Neural crest cell (in vitro differentiated cells): ENCODE data around the gene ADRM1. TPM values are rescaled to one million over a fixed set of nuclear protein-coding genes. Genes with fewer than 3 reads are reported as not detected.

Experiments
- DNase-seq: peaks from one replicate; pipeline ENCODE4 v3.0.0; 2021; ENCODE audit warnings: low read depth, mixed read lengths, low spot score
- H3K27ac Mint-ChIP-seq: one replicate; pipeline ENCODE4 v1.8.0; 2021; ENCODE audit warnings: mild to moderate bottlenecking, mixed read lengths; ENCODE audit not compliant: unreplicated experiment
- H3K27me3 Mint-ChIP-seq: 2 replicates; pipeline ENCODE4 v1.8.0; 2021; ENCODE audit warnings: low read depth, mild to moderate bottlenecking, mixed read lengths
- H3K36me3 Mint-ChIP-seq: 2 replicates; pipeline ENCODE4 v1.8.0; 2021; ENCODE audit warnings: low read depth, mild to moderate bottlenecking, mixed read lengths
- H3K4me1 Mint-ChIP-seq: 2 replicates; pipeline ENCODE4 v1.8.0; 2021; ENCODE audit warnings: mixed read lengths
- H3K4me3 Mint-ChIP-seq: one replicate; pipeline ENCODE4 v1.8.0; 2021; ENCODE audit warnings: mild to moderate bottlenecking, mixed read lengths
- H3K9me3 Mint-ChIP-seq: 2 replicates; pipeline ENCODE4 v1.8.0; 2021; ENCODE audit warnings: mixed read lengths
- total RNA-seq: library from RNA; stranded (reverse); gene quantifications from 2 replicates; pipeline ENCODE4 v1.2.1, GENCODE V29; 2021
- TF ChIP-seq, protein P1 (sequence below): fragments of 200-600 bp; sonication (generic); conservative IDR thresholded peaks from 2 replicates; pipeline ENCODE4 v1.5.0; 2021; ENCODE audit warnings: antibody characterized with exemption, mild to moderate bottlenecking

ADRM1 gene
- total RNA-seq, 1 donor from 2014 or later, result 98.8 TPM

- Mint-ChIP-seq H3K4me1 (no peaks in the 10 kb centered on the region), H3K4me3 (no peak overlapping the region), H3K27ac (no peak overlapping the region), H3K36me3 (no peaks in the 10 kb centered on the region), H3K27me3 (no peaks in the 10 kb centered on the region), H3K9me3 (no peaks in the 10 kb centered on the region)
- no peak for DNase-seq
- TF ChIP-seq, protein P1, sequence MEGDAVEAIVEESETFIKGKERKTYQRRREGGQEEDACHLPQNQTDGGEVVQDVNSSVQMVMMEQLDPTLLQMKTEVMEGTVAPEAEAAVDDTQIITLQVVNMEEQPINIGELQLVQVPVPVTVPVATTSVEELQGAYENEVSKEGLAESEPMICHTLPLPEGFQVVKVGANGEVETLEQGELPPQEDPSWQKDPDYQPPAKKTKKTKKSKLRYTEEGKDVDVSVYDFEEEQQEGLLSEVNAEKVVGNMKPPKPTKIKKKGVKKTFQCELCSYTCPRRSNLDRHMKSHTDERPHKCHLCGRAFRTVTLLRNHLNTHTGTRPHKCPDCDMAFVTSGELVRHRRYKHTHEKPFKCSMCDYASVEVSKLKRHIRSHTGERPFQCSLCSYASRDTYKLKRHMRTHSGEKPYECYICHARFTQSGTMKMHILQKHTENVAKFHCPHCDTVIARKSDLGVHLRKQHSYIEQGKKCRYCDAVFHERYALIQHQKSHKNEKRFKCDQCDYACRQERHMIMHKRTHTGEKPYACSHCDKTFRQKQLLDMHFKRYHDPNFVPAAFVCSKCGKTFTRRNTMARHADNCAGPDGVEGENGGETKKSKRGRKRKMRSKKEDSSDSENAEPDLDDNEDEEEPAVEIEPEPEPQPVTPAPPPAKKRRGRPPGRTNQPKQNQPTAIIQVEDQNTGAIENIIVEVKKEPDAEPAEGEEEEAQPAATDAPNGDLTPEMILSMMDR, result no peak
Observed at GRCh38 chr20:62316331-62317166, 13.8 kb downstream of the ADRM1 start.

DNA sequence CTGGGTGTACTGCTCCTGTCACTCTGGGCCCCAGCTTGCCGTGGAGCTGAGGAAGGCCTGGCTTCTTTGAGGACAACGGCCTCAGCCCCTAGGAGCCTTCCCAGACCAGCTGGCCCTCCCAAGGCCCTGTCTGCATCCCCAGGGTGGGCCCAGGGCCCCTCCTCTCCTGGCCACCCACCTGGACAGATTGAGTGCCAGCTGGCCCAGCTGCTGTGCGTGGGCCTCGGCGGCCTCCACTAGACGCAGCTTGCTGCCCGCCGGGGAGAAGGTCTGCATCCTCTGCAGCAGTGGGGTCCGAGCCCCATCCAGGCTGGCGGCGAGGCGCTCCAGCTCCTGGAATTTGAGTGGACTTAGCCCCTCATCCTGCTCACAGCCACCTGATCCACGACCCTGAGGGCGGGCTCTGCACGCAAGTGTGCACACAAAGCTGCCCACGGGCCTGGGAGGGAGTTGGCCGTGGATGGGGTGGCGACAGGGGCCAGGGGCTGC, 14.4 kb downstream of the ADRM1 start:
- Mint-ChIP-seq H3K4me3 (no peak overlapping the region), H3K36me3 (no peaks in the 10 kb centered on the region), H3K9me3 (no peaks in the 10 kb centered on the region), H3K4me1 (no peaks in the 10 kb centered on the region), H3K27me3 (no peaks in the 10 kb centered on the region), H3K27ac (no peak overlapping the region)
- TF ChIP-seq, protein P1, result no peak
- no peak for DNase-seq

- H3K27ac Mint-ChIP-seq, result no peak overlapping the region
- no peak for DNase-seq
- no peaks in the 10 kb centered on the region for H3K9me3 Mint-ChIP-seq
- no peaks in the 10 kb centered on the region for H3K27me3 Mint-ChIP-seq
- TF ChIP-seq, protein P1, result no peak
- no peak overlapping the region for H3K4me3 Mint-ChIP-seq
- no peaks in the 10 kb centered on the region for H3K4me1 Mint-ChIP-seq
- no peaks in the 10 kb centered on the region for H3K36me3 Mint-ChIP-seq
Observed at GRCh38 chr20:62318400-62319345, 15.9 kb downstream of the ADRM1 start.

DNA sequence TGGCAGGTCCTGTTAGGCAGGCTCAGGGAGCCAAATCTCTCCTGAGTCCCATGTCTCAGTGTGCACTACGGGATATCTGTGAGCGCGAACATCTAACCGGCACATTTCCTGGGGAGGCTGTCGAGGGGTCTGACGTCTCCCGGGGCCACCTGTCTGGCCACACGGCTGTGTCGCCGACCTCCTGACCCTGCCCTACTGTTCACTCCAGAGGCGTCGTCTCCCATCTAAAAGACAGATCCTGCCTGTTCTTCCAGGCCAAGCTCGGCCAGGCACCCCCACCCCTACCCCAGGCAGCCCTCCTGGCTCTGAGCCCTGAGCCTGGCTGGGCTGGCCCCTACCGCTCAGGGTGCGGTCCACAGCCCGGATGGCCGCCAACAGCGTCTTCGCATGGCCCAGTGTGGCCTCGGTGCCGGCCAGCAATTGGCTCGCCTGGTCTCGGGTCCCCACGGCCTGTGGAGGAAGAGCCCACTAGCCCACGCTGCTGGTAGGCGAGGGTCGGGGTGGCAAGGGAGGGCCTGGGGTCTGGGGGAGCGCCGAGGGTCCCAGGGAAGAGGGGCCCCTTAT, 16.6 kb downstream of the ADRM1 start:
- H3K4me1 Mint-ChIP-seq, result no peaks in the 10 kb centered on the region
- TF ChIP-seq, protein P1, result no peak
- H3K36me3 Mint-ChIP-seq, result no peaks in the 10 kb centered on the region
- DNase-seq, result no peak
- H3K27ac Mint-ChIP-seq, result no peak overlapping the region
- H3K4me3 Mint-ChIP-seq, result peak overlapping the region; percentile 6
- H3K9me3 Mint-ChIP-seq, result no peaks in the 10 kb centered on the region
- no peaks in the 10 kb centered on the region for H3K27me3 Mint-ChIP-seq
